ENCODE data around the gene GRK2.
"Not testable (repeated sequence)": the region's sequence is repeated elsewhere in the genome, so short reads cannot be mapped to it uniquely, and the experiment has no call there.

GRK2 gene

GRCh38 chr11:67255353-67255752, 10.9 kb upstream of the GRK2 start:
- DNase-seq: no peak

- no peak for DNase-seq
Observed at GRCh38 chr11:67255864-67256263, 10.4 kb upstream of the GRK2 start.

- no peak for DNase-seq
Observed at GRCh38 chr11:67256477-67257135, 9.7 kb upstream of the GRK2 start.

- no peak for DNase-seq
Observed at GRCh38 chr11:67260406-67260805, 5.9 kb upstream of the GRK2 start.

- not testable (repeated sequence) for DNase-seq
Observed at GRCh38 chr11:67260885-67261639, 5.2 kb upstream of the GRK2 start.

GRCh38 chr11:67261640-67261945, 4.7 kb upstream of the GRK2 start:
- no peak for DNase-seq

- no peak for DNase-seq
Observed at GRCh38 chr11:67261946-67262681, 4.2 kb upstream of the GRK2 start.

- DNase-seq: no peak
Observed at GRCh38 chr11:67262731-67263675, 3.3 kb upstream of the GRK2 start.

- no peak for DNase-seq
Observed at GRCh38 chr11:67264260-67264659, 2.0 kb upstream of the GRK2 start.

- no peak for DNase-seq
Observed at GRCh38 chr11:67264877-67265632, 1.2 kb upstream of the GRK2 start.

- no peak for DNase-seq
Observed at GRCh38 chr11:67265633-67266448, 432 bp upstream of the GRK2 start.

GRCh38 chr11:67267188-67268080, 1.2 kb downstream of the GRK2 start:
- no peak for DNase-seq

GRCh38 chr11:67268081-67268961, 2.0 kb downstream of the GRK2 start:
- no peak for DNase-seq

GRCh38 chr11:67268962-67269268, 2.6 kb downstream of the GRK2 start:
- no peak for DNase-seq

- DNase-seq: no peak
Observed at GRCh38 chr11:67269401-67270255, 3.4 kb downstream of the GRK2 start.

GRCh38 chr11:67270256-67271204, 4.3 kb downstream of the GRK2 start:
- no peak for DNase-seq

GRCh38 chr11:67271205-67271540, 4.9 kb downstream of the GRK2 start:
- DNase-seq: no peak
